Measurements from ENCODE around the gene TRHDE. TPM values are rescaled to one million over a fixed set of nuclear protein-coding genes. Genes with fewer than 3 reads are reported as not detected.
"Not testable (repeated sequence)": the region's sequence is repeated elsewhere in the genome, so short reads cannot be mapped to it uniquely, and the experiment has no call there.

The TRHDE gene
- total RNA-seq, 1 donor from 2014 or later = 30.6 TPM

DNA sequence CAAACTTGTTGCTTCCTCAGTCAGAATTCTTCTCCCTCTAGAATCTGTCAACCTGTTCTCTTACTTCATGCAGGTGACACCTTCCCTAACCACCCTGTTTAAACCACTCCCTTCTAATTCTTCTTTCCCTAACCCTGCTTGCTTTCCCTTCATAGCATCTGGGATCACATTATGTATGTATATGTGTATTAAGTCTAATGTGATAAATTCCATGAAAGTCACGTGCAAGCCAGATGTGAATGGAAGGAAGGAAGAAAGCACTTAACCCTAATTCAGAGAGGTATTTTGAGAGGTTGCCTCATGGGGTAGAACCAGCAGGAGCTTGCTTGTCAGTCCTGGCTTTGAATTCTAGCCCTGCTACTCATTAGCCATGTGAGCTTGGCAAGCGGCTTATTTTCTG, 340.0 kb downstream of the TRHDE start:
- DNase-seq (ENCODE audit: low read depth) = no peak

GRCh38 chr12:72618764-72619163, 346.6 kb downstream of the TRHDE start:
- DNase-seq (ENCODE audit: low read depth) = no peak

GRCh38 chr12:72622556-72622955, 350.4 kb downstream of the TRHDE start:
- peak; percentile 84 for DNase-seq (ENCODE audit: low read depth)

GRCh38 chr12:72631926-72632685, 359.9 kb downstream of the TRHDE start:
- no peak for DNase-seq (ENCODE audit: low read depth)

GRCh38 chr12:72642706-72643105, 370.5 kb downstream of the TRHDE start:
- no peak for DNase-seq (ENCODE audit: low read depth)

GRCh38 chr12:72647139-72647538, 375.0 kb downstream of the TRHDE start:
- no peak for DNase-seq (ENCODE audit: low read depth)

DNA sequence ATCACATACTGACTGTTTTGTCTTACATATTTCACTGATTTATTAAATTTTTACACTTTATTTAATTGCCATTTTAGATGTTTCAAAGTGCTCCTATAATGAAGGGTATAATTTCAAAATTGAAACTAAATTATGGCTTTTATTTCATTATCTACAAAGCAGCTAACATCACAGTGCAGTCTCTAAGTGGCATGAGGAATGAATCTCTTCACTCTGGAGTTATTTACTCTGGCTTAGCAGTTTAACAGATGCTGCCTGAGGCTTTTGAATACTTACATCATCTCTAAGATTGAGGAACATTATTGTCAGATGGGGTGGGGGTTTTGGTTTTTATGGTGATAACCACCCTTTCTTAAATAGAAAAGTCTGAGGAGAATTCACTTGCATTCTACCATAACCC, 386.4 kb downstream of the TRHDE start:
- DNase-seq (ENCODE audit: low read depth) = no peak

DNA sequence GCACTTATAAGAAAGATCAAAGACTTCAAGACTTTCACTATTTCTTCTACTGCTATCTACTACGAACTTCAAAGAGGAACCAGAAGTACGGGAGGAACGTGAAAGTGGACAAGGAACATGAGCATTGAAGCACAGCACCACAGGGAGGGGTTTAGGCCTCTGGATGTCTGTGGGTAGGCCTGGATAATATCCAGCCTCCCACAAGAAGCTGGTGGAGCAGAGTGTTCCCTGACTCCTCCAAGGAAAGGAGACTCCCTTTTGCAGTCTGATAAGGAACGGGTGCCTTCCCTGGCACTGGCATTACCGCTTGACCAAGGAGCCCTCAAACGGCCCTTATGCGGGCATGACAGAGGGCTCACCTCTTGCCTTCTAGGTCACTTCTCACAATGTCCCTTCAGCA, 388.0 kb downstream of the TRHDE start:
- DNase-seq (ENCODE audit: low read depth) = not testable (repeated sequence)

DNA sequence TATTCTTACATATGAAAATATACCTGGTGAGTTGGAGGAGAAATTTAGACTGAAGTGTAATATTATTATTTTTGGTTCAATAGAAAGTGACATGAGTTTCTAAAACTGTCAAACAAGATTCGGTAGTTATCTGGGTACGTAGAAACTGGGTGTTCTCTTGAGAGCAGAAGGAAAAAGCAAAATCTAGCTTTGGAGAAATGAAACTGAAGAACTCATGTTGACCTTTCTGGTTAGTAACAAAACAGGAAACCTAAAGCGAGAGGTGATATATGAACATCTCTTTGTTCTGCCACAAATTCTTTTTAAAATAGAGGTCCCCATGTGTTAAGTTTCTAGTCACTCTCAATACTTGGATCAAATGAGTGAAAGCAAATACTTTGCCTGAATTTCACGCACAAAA, 401.7 kb downstream of the TRHDE start:
- DNase-seq (ENCODE audit: low read depth) = no peak

DNA sequence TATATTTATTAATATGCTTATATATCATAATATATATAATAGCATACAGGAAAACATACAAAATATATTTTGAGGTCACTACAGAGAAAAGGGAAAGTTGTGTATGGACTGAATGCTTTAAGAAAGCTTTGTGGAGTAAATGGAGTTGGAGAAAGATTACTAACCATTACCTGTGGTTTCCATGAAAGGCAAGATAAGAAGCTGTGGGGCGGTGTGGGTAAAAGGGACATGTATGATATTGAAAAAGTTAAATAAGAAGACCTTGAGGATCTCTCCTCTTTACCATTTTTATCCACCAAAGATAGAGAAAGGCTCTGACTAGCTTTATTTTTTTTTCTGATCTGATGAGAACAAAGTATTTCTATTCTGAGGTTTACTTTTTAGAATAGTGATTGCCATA, 404.4 kb downstream of the TRHDE start:
- no peak for DNase-seq (ENCODE audit: low read depth)

- peak; percentile 64 for DNase-seq (ENCODE audit: low read depth)
Observed at GRCh38 chr12:72677139-72677538, 405.0 kb downstream of the TRHDE start.

GRCh38 chr12:72677846-72678245, 405.7 kb downstream of the TRHDE start:
- DNase-seq (ENCODE audit: low read depth) = no peak

- DNase-seq (ENCODE audit: low read depth) = no peak
Observed at GRCh38 chr12:72679147-72679757, 407.1 kb downstream of the TRHDE start.

GRCh38 chr12:72681028-72681427, 408.9 kb downstream of the TRHDE start:
- DNase-seq (ENCODE audit: low read depth) = no peak

DNA sequence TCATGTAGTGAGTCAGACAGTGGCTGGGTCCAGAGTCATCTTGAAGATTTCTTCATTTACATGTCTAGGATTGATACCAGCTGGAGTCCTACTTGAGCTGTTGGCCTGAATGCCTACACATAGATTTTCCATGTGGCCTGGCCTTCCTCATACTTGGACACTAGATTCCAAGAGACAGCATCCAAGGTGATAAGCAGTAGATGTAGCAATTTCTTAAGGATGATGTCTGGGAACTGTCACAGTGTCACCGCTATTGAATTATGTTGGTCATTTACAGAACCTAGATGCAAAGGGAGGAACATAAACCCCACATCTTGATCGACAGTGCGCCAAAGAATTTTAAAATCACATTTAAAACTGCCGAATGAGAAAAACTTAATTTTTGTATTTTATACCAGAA, 412.3 kb downstream of the TRHDE start:
- DNase-seq (ENCODE audit: low read depth) = no peak

GRCh38 chr12:72692338-72692737, 420.2 kb downstream of the TRHDE start:
- DNase-seq (ENCODE audit: low read depth) = no peak

DNA sequence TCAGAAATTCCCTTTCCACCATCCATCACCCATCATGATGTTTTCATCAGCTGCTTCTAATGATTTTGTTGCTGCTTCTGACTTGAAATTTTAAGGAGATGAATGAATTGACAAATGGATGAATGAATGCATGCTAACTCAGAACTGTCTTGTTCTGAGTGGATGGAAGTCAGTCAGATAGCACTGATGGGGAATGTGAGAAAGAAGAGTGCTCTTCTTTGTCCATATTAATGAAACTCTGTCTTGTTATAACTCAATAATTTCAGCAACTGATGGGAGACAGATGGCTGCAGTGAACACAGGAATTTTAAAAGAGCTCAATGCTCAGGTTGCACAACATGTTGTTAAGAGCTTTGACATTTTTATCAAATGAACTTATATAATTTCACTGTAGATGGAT, 422.0 kb downstream of the TRHDE start:
- no peak for DNase-seq (ENCODE audit: low read depth)

GRCh38 chr12:72699362-72699761, 427.2 kb downstream of the TRHDE start:
- no peak for DNase-seq (ENCODE audit: low read depth)

DNA sequence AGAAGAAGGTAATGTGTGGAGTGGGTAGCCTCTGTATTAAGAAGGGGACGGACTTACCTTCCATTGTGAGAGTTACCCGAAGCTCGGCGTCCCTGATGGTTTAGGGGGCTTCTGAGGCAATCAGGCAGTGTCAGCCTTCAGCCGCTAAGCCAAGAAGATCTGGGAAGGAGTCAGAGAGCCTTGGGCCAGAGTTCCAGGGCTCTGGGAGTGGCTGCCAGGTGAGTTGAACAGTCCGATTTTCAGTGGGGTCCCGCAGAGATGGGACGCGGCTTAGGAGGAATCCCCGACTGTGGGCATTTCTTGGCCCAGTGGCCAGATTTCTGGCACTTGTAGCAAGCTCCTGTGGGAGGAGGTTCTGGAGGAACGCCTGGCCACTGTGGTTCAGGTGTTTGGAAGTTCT, 439.9 kb downstream of the TRHDE start:
- not testable (repeated sequence) for DNase-seq (ENCODE audit: low read depth)

DNA sequence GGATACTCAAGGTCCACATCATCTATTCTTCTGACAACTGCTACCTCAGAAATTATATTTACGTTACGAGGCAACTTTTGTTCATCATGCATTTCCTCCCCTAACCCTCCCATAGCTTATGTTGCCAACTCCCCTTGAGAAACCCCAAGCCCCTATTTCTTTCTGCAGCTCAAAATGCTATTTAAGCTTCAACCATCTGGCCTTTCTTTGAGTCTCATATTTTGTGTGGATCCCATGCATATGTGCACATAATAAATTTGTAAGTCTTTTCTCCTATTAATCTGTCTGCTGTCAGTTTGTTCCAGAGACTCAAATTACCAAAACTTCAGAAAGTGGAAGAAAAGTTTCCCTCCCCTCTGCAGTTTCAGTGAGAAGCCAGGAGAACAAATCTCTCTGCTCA, 444.1 kb downstream of the TRHDE start:
- DNase-seq (ENCODE audit: low read depth) = no peak

DNA sequence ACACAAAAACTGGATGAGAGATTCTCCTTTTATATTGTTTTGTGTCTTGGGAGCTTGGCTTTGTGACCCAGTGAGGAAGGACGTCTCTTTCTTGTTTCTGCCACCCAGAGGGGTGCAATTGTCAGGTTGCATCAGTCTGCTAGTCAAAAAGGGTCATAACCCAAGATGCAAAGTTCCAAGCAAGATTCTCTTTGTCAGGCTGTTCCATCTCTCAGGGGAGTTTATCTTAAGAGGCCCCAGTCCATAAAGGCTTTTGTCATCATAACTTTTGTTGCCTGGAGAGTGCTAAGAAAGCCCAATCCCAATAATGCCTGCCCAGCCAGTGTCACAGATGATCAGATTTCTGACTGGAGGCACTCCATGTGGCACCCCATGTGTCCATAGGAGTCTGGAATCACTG, 444.9 kb downstream of the TRHDE start:
- no peak for DNase-seq (ENCODE audit: low read depth)

Data from renal cortical epithelial cell (primary cell).